WTC11 (cell line): ENCODE measurements around the gene CCDC127. TPM values are rescaled to one million over a fixed set of nuclear protein-coding genes. Genes with fewer than 3 reads are reported as not detected.

Experiments used
- ATAC-seq: fragments of 200-7000 bp; cut with Tn5 transposase; 2 replicates; pipeline ENCODE4 v1.10.0; 2021; ENCODE audit warnings: mild to moderate bottlenecking, moderate library complexity
- CTCF ChIA-PET: fragments of 300-600 bp; sonication (Branson Sonifier 250); formaldehyde crosslinking; loops from one replicate; lab custom pipeline; 2021; ENCODE audit warnings: antibody characterized with exemption; lab: Charles Lee
- POLR2A ChIA-PET: fragments of 350-600 bp; sonication (Branson Sonifier 250); formaldehyde crosslinking; loops from one replicate; lab custom pipeline; 2021; ENCODE audit warnings: antibody characterized with exemption; lab: Charles Lee
- DNase-seq: peaks from one replicate; pipeline ENCODE4 v3.0.0; 2021; ENCODE audit warnings: low spot score
- H3K27ac Mint-ChIP-seq: 2 replicates; pipeline ENCODE4 v1.8.0; 2021; ENCODE audit warnings: mixed read lengths
- H3K27me3 Mint-ChIP-seq: 2 replicates; pipeline ENCODE4 v1.8.0; 2021; ENCODE audit warnings: low read depth, mild to moderate bottlenecking, moderate library complexity, mixed read lengths
- H3K36me3 Mint-ChIP-seq: 2 replicates; pipeline ENCODE4 v1.8.0; 2021; ENCODE audit warnings: mixed read lengths
- H3K4me1 Mint-ChIP-seq: 2 replicates; pipeline ENCODE4 v1.8.0; 2022; ENCODE audit warnings: mixed read lengths
- H3K4me3 Mint-ChIP-seq: 2 replicates; pipeline ENCODE4 v1.8.0; 2021; ENCODE audit warnings: mild to moderate bottlenecking, moderate library complexity, mixed read lengths
- H3K9me3 Mint-ChIP-seq: 2 replicates; pipeline ENCODE4 v1.8.0; 2021; ENCODE audit warnings: mixed read lengths
- ATF1 ChIP-seq: sonication (generic); formaldehyde crosslinking; IDR thresholded peaks from 2 replicates; pipeline ENCODE4 v1.8.1; 2023; ENCODE audit warnings: mild to moderate bottlenecking, moderate library complexity, missing genetic modification reagents
- CREB1 ChIP-seq: sonication (generic); formaldehyde crosslinking; IDR thresholded peaks from 2 replicates; pipeline ENCODE4 v1.8.0; 2023; ENCODE audit warnings: mild to moderate bottlenecking, missing genetic modification reagents
- CREM ChIP-seq: sonication (generic); formaldehyde crosslinking; IDR thresholded peaks from 2 replicates; pipeline ENCODE4 v1.8.1; 2022; ENCODE audit warnings: mild to moderate bottlenecking, missing genetic modification reagents, moderate library complexity
- ELF4 ChIP-seq: sonication (generic); formaldehyde crosslinking; IDR thresholded peaks from 2 replicates; pipeline ENCODE4 v1.8.1; 2022; ENCODE audit warnings: low read depth, mild to moderate bottlenecking, moderate library complexity, missing genetic modification reagents
- EMX1 ChIP-seq: fragments of 250-450 bp; sonication (Bioruptor Pico); IDR thresholded peaks from 2 replicates; pipeline ENCODE4 v1.8.0; 2021; ENCODE audit warnings: mild to moderate bottlenecking
- ESRRA ChIP-seq: sonication (generic); formaldehyde crosslinking; IDR thresholded peaks from 2 replicates; pipeline ENCODE4 v1.8.1; 2022; ENCODE audit warnings: mild to moderate bottlenecking, missing genetic modification reagents, borderline replicate concordance
- ETV6 ChIP-seq: sonication (generic); formaldehyde crosslinking; IDR thresholded peaks from 2 replicates; pipeline ENCODE4 v1.8.1; 2022; ENCODE audit warnings: mild to moderate bottlenecking, missing genetic modification reagents
- FOXJ3 ChIP-seq: sonication (generic); formaldehyde crosslinking; IDR thresholded peaks from 2 replicates; pipeline ENCODE4 v1.9.0; 2021; ENCODE audit warnings: missing genetic modification reagents, mild to moderate bottlenecking, borderline replicate concordance
- FOXK1 ChIP-seq: sonication (generic); formaldehyde crosslinking; IDR thresholded peaks from 2 replicates; pipeline ENCODE4 v1.8.0; 2022; ENCODE audit warnings: mild to moderate bottlenecking, moderate library complexity, missing genetic modification reagents
- FOXP1 ChIP-seq: sonication (generic); formaldehyde crosslinking; IDR thresholded peaks from 2 replicates; pipeline ENCODE4 v1.8.0; 2022; ENCODE audit warnings: missing genetic modification reagents, mild to moderate bottlenecking, moderate library complexity, borderline replicate concordance
- GRHL2 ChIP-seq: fragments of 250-450 bp; sonication (Bioruptor Pico); IDR thresholded peaks from 2 replicates; pipeline ENCODE4 v1.8.0; 2022; ENCODE audit warnings: mild to moderate bottlenecking, moderate library complexity; ENCODE audit not compliant: insufficient replicate concordance, severe bottlenecking
- HMGA2 ChIP-seq: fragments of 250-450 bp; sonication (Bioruptor Pico); IDR thresholded peaks from 2 replicates; pipeline ENCODE4 v1.4.0; 2021; ENCODE audit warnings: mild to moderate bottlenecking, moderate library complexity
- JAZF1 ChIP-seq: fragments of 250-450 bp; sonication (Bioruptor Pico); IDR thresholded peaks from 2 replicates; pipeline ENCODE4 v1.9.0; 2021; ENCODE audit warnings: moderate library complexity, mild to moderate bottlenecking, inconsistent platforms
- JUN ChIP-seq: sonication (generic); formaldehyde crosslinking; IDR thresholded peaks from 2 replicates; pipeline ENCODE4 v1.8.0; 2023; ENCODE audit warnings: mild to moderate bottlenecking, missing genetic modification reagents
- MXD4 ChIP-seq: fragments of 250-450 bp; sonication (Bioruptor Pico); IDR thresholded peaks from 2 replicates; pipeline ENCODE4 v1.8.0; 2021; ENCODE audit warnings: mild to moderate bottlenecking, moderate library complexity, borderline replicate concordance
- NR2C2 ChIP-seq: sonication (generic); formaldehyde crosslinking; IDR thresholded peaks from 2 replicates; pipeline ENCODE4 v1.8.0; 2022; ENCODE audit warnings: mild to moderate bottlenecking, missing genetic modification reagents
- NR3C1 ChIP-seq: sonication (generic); formaldehyde crosslinking; conservative IDR thresholded peaks from 2 replicates; pipeline ENCODE4 v1.8.1; 2023; ENCODE audit warnings: low read depth, mild to moderate bottlenecking, missing genetic modification reagents
- OVOL2 ChIP-seq: fragments of 250-450 bp; sonication (Bioruptor Pico); IDR thresholded peaks from 2 replicates; pipeline ENCODE4 v1.9.0; 2021; ENCODE audit warnings: mild to moderate bottlenecking, borderline replicate concordance
- RORB ChIP-seq: fragments of 250-450 bp; sonication (Bioruptor Pico); IDR thresholded peaks from 2 replicates; pipeline ENCODE4 v1.9.0; 2021; ENCODE audit warnings: mild to moderate bottlenecking
- TP53 ChIP-seq: sonication (generic); formaldehyde crosslinking; IDR thresholded peaks from 2 replicates; pipeline ENCODE4 v1.8.1; 2023; ENCODE audit warnings: mild to moderate bottlenecking, missing genetic modification reagents
- ZNF121 ChIP-seq: sonication (generic); formaldehyde crosslinking; IDR thresholded peaks from 2 replicates; pipeline ENCODE4 v1.8.0; 2023; ENCODE audit warnings: missing genetic modification reagents
- ZNF232 ChIP-seq: sonication (generic); formaldehyde crosslinking; IDR thresholded peaks from 2 replicates; pipeline ENCODE4 v1.8.0; 2022; ENCODE audit warnings: mild to moderate bottlenecking, missing genetic modification reagents
- ZNF263 ChIP-seq: sonication (generic); formaldehyde crosslinking; IDR thresholded peaks from 2 replicates; pipeline ENCODE4 v1.8.1; 2022; ENCODE audit warnings: low read depth, mild to moderate bottlenecking, moderate library complexity, missing genetic modification reagents
- total RNA-seq: library from RNA; stranded (reverse); gene quantifications from 3 replicates; pipeline ENCODE4 v1.2.3, GENCODE V29; 2021
- TF ChIP-seq, protein P1 (sequence below): sonication (generic); formaldehyde crosslinking; IDR thresholded peaks from 2 replicates; pipeline ENCODE4 v1.8.1; 2023; ENCODE audit warnings: mild to moderate bottlenecking, missing genetic modification reagents
- TF ChIP-seq, protein P2 (sequence below): sonication (generic); formaldehyde crosslinking; IDR thresholded peaks from 2 replicates; pipeline ENCODE4 v1.8.1; 2023; ENCODE audit warnings: mild to moderate bottlenecking, missing genetic modification reagents, moderate library complexity
- TF ChIP-seq, protein P3 (sequence below): sonication (generic); formaldehyde crosslinking; IDR thresholded peaks from 2 replicates; pipeline ENCODE4 v1.8.1; 2022; ENCODE audit warnings: low read depth, mild to moderate bottlenecking, moderate library complexity, missing genetic modification reagents, borderline replicate concordance
- TF ChIP-seq, protein P4 (sequence below): sonication (generic); formaldehyde crosslinking; IDR thresholded peaks from 2 replicates; pipeline ENCODE4 v1.8.1; 2023; ENCODE audit warnings: mild to moderate bottlenecking, missing genetic modification reagents, borderline replicate concordance

Gene CCDC127
- total RNA-seq, 1 experiment from 2014 or later = 5.3 TPM

DNA sequence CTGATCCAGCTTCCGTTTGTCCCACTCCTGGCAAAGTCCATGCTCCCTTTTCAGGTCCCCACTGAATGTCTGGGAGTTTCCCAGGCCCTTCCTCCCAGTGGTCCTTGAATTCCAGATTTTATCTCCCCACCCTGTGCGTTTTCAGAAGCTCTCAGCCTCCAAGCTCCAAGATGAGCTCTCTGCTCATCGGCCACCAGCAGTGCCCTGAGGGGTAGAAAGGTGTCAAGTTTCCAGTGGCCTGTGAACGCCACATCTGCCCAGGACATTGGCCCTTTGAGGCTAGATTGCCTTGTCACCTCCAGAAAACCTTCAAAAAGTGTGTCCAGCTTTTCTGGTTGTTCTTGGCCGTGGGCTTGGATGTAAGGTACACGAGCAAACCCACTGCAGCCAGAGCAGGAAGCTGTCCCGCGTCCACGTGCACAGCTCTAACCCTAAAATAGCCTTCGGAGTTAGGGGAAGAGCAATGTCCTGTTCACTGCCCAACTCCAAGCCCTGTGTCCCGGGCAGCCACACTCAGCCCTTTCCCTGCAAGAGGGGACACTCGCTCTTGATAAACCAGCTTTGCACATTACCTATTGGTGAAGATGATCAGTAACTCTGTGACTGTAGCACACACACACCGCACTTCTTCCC is 37.6 kb downstream of the CCDC127 start:
- Mint-ChIP-seq H3K4me3 (no peak overlapping the region), H3K36me3 (peaks cover 20% of the 10 kb centered on the region), H3K27ac (no peak overlapping the region), H3K9me3 (no peaks in the 10 kb centered on the region), H3K4me1 (peaks cover 13% of the 10 kb centered on the region), H3K27me3 (no peaks in the 10 kb centered on the region)
- no peak for TF ChIP-seq NR2C2
- TF ChIP-seq, protein P1, sequence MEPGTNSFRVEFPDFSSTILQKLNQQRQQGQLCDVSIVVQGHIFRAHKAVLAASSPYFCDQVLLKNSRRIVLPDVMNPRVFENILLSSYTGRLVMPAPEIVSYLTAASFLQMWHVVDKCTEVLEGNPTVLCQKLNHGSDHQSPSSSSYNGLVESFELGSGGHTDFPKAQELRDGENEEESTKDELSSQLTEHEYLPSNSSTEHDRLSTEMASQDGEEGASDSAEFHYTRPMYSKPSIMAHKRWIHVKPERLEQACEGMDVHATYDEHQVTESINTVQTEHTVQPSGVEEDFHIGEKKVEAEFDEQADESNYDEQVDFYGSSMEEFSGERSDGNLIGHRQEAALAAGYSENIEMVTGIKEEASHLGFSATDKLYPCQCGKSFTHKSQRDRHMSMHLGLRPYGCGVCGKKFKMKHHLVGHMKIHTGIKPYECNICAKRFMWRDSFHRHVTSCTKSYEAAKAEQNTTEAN = no peak
- no peak for TF ChIP-seq JUN (CRISPR knock-in tag)
- TF ChIP-seq RORB (CRISPR knock-in tag) = no peak
- TF ChIP-seq TP53 = no peak
- TF ChIP-seq FOXJ3 (CRISPR knock-in tag) = no peak
- TF ChIP-seq ZNF121 = no peak
- TF ChIP-seq ETV6 (CRISPR knock-in tag) = no peak
- no peak for TF ChIP-seq EMX1 (CRISPR knock-in tag)
- no peak for TF ChIP-seq ESRRA (CRISPR knock-in tag)
- no peak for TF ChIP-seq FOXP1 (CRISPR knock-in tag)
- no peak for TF ChIP-seq GRHL2 (CRISPR knock-in tag)
- no peak for TF ChIP-seq OVOL2 (CRISPR knock-in tag)
- no peak for TF ChIP-seq HMGA2
- TF ChIP-seq CREB1 (CRISPR knock-in tag) = no peak
- TF ChIP-seq, protein P2, sequence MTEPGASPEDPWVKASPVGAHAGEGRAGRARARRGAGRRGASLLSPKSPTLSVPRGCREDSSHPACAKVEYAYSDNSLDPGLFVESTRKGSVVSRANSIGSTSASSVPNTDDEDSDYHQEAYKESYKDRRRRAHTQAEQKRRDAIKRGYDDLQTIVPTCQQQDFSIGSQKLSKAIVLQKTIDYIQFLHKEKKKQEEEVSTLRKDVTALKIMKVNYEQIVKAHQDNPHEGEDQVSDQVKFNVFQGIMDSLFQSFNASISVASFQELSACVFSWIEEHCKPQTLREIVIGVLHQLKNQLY (CRISPR knock-in tag) = no peak
- ATAC-seq = peak; percentile 44; the same call in 1 of the 2 replicates
- ChIA-PET POLR2A (no interaction called here), CTCF (interaction anchor here (0.8 to 1.4 kb wide), 4 partner anchors 8 to 137 kb away, joined by 3 to 9 read pairs (median 4); partner anchors contain the start of genes CCDC127 and SDHA)
- DNase-seq = no peak

DNA sequence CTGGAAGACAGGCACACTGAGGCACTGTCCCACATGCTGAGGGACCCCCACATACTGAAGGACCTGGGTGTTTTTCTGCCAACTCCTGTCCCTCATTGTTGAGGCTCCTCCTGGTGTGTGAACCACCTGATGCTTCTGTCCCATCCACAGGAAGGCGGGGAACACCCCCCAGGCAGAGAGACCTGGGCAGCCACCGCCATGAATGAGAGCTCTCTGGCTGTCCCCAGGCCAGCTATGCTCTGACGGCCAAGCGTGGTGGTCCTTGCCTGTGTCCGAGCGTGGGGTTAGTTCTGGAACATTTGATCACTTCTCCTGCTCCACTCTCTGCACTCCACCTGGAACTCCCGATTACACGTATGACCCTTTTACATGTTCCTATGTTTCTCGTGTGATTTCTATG is 38.6 kb downstream of the CCDC127 start:
- DNase-seq (no peak), ATAC-seq (no peak)
- CTCF ChIA-PET = interaction anchor here (1.4 kb wide), 1 partner anchor 9 kb away, joined by 9 read pairs; no protein-coding TSS in a partner anchor
- Mint-ChIP-seq H3K9me3 (no peaks in the 10 kb centered on the region), H3K4me3 (no peak overlapping the region), H3K27ac (no peak overlapping the region), H3K36me3 (peaks cover 20% of the 10 kb centered on the region), H3K27me3 (no peaks in the 10 kb centered on the region), H3K4me1 (peaks cover 13% of the 10 kb centered on the region)
- POLR2A ChIA-PET = no interaction called here
- TF ChIP-seq MXD4 (CRISPR knock-in tag) (no peak), ZNF232 (no peak), ZNF263 (CRISPR knock-in tag) (no peak), CREM (CRISPR knock-in tag) (no peak), ELF4 (CRISPR knock-in tag) (no peak), FOXK1 (CRISPR knock-in tag) (no peak), GRHL2 (CRISPR knock-in tag) (no peak), NR3C1 (CRISPR knock-in tag) (no peak), JAZF1 (CRISPR knock-in tag) (no peak), JUN (CRISPR knock-in tag) (no peak), FOXP1 (CRISPR knock-in tag) (no peak), ATF1 (CRISPR knock-in tag) (no peak)
- TF ChIP-seq, protein P3, sequence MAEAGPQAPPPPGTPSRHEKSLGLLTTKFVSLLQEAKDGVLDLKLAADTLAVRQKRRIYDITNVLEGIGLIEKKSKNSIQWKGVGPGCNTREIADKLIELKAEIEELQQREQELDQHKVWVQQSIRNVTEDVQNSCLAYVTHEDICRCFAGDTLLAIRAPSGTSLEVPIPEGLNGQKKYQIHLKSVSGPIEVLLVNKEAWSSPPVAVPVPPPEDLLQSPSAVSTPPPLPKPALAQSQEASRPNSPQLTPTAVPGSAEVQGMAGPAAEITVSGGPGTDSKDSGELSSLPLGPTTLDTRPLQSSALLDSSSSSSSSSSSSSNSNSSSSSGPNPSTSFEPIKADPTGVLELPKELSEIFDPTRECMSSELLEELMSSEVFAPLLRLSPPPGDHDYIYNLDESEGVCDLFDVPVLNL (CRISPR knock-in tag) = no peak
- TF ChIP-seq, protein P4, sequence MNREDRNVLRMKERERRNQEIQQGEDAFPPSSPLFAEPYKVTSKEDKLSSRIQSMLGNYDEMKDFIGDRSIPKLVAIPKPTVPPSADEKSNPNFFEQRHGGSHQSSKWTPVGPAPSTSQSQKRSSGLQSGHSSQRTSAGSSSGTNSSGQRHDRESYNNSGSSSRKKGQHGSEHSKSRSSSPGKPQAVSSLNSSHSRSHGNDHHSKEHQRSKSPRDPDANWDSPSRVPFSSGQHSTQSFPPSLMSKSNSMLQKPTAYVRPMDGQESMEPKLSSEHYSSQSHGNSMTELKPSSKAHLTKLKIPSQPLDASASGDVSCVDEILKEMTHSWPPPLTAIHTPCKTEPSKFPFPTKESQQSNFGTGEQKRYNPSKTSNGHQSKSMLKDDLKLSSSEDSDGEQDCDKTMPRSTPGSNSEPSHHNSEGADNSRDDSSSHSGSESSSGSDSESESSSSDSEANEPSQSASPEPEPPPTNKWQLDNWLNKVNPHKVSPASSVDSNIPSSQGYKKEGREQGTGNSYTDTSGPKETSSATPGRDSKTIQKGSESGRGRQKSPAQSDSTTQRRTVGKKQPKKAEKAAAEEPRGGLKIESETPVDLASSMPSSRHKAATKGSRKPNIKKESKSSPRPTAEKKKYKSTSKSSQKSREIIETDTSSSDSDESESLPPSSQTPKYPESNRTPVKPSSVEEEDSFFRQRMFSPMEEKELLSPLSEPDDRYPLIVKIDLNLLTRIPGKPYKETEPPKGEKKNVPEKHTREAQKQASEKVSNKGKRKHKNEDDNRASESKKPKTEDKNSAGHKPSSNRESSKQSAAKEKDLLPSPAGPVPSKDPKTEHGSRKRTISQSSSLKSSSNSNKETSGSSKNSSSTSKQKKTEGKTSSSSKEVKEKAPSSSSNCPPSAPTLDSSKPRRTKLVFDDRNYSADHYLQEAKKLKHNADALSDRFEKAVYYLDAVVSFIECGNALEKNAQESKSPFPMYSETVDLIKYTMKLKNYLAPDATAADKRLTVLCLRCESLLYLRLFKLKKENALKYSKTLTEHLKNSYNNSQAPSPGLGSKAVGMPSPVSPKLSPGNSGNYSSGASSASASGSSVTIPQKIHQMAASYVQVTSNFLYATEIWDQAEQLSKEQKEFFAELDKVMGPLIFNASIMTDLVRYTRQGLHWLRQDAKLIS = no peak
